ENCODE data around the gene CIRBP.

The CIRBP gene

GRCh38 chr19:1236576-1236975 is 32.6 kb upstream of the CIRBP start:
- H3K9me3 ChIP-seq, result no peaks in the 10 kb centered on the region
- peaks cover 11 to 53% (median 42%) of the 10 kb centered on the region in 4 donors for H3K4me1 ChIP-seq
- TF ChIP-seq CTCF (IDR thresholded peaks at IDR 0.05), result no peak
- DNase-seq, result no peak
- H3K27me3 ChIP-seq, result peaks cover 0 to 11% of the 10 kb centered on the region in 2 donors
- no peaks in the 10 kb centered on the region for H3K36me3 ChIP-seq
- intact Hi-C loops (cut with DNase I; ENCODE audit: low total_unique reads), result loop anchor here (5.0 kb wide), 1 partner anchor 256 kb away; the partner anchor contains the start of genes PCSK4 and REEP6
- no peak overlapping the region for H3K27ac ChIP-seq
- peak overlapping the region; percentile 50 to 67 for H3K4me3 ChIP-seq

GRCh38 chr19:1237027-1237659 is 32.0 kb upstream of the CIRBP start:
- no peaks in the 10 kb centered on the region for H3K9me3 ChIP-seq
- peak overlapping the region; percentile 50 to 67 for H3K4me3 ChIP-seq
- intact Hi-C loops (cut with DNase I; ENCODE audit: low total_unique reads), result loop anchor here (5.0 kb wide), 1 partner anchor 255 kb away; the partner anchor contains the start of genes PCSK4 and REEP6
- H3K27ac ChIP-seq, result peak overlapping the region; percentile 9 to 40
- H3K36me3 ChIP-seq, result no peaks in the 10 kb centered on the region
- DNase-seq, result no peak
- peaks cover 11 to 55% (median 44%) of the 10 kb centered on the region in 4 donors for H3K4me1 ChIP-seq
- peaks cover 0 to 11% of the 10 kb centered on the region in 2 donors for H3K27me3 ChIP-seq
- no peak for TF ChIP-seq CTCF (IDR thresholded peaks at IDR 0.05)

- Histone ChIP-seq H3K36me3 (no peaks in the 10 kb centered on the region), H3K4me3 (peak within 1 kb of the TSS; percentile 50 to 67), H3K27me3 (peaks cover 0 to 11% of the 10 kb centered on the region in 2 donors), H3K27ac (peak within 1 kb of the TSS; percentile 98 to 99), H3K4me1 (peaks cover 11 to 57% (median 47%) of the 10 kb centered on the region in 4 donors), H3K9me3 (no peaks in the 10 kb centered on the region)
- DNase-seq, result no peak
- TF ChIP-seq CTCF (IDR thresholded peaks at IDR 0.05), result no peak
- intact Hi-C loops (cut with DNase I; ENCODE audit: low total_unique reads), result loop anchor here (5.0 kb wide), 1 partner anchor 254 kb away; the partner anchor contains the start of genes PCSK4 and REEP6
Observed at GRCh38 chr19:1237754-1238368, 31.3 kb upstream of the CIRBP start, which contains the start of gene CBARP. Gene CBARP (minus strand): TSS chr19:1238005. CDS start chr19:1236100, 1,905 bp downstream.

GRCh38 chr19:1238369-1239303 is 30.5 kb upstream of the CIRBP start:
- no peak for TF ChIP-seq CTCF (IDR thresholded peaks at IDR 0.05)
- no peak for DNase-seq
- peak overlapping the region; percentile 50 to 67 for H3K4me3 ChIP-seq
- peaks cover 11 to 62% (median 53%) of the 10 kb centered on the region in 4 donors for H3K4me1 ChIP-seq
- peaks cover 0 to 11% of the 10 kb centered on the region in 2 donors for H3K27me3 ChIP-seq
- peak overlapping the region; percentile 98 to 99 for H3K27ac ChIP-seq
- H3K36me3 ChIP-seq, result no peaks in the 10 kb centered on the region
- no peaks in the 10 kb centered on the region for H3K9me3 ChIP-seq
- intact Hi-C loops (cut with DNase I; ENCODE audit: low total_unique reads), result loop anchor here (5.0 kb wide), 1 partner anchor 254 kb away; the partner anchor contains the start of genes PCSK4 and REEP6

- Histone ChIP-seq H3K4me3 (no peak overlapping the region), H3K36me3 (peaks cover 0 to 4% (median 0%) of the 10 kb centered on the region in 3 donors), H3K27ac (peak overlapping the region; percentile 98 to 99), H3K27me3 (peaks cover 0 to 11% of the 10 kb centered on the region in 2 donors), H3K4me1 (peaks cover 11 to 70% (median 61%) of the 10 kb centered on the region in 4 donors), H3K9me3 (no peaks in the 10 kb centered on the region)
- intact Hi-C loops (cut with DNase I; ENCODE audit: low total_unique reads), result loop anchor here (5.0 kb wide), 1 partner anchor 253 kb away; the partner anchor contains the start of genes PCSK4 and REEP6
- no peak for DNase-seq
- no peak for TF ChIP-seq CTCF (IDR thresholded peaks at IDR 0.05)
Observed at GRCh38 chr19:1239420-1239795, 29.7 kb upstream of the CIRBP start.
